AG09319 (cell line): Measurements from ENCODE around the gene S100PBP.

Experiments
- DNase-seq: peaks from one replicate; pipeline ENCODE4 v3.0.0-alpha.2; 2010; ENCODE audit warnings: low read depth; ENCODE audit errors: extremely low read depth
- CTCF ChIP-seq: IDR thresholded peaks from 2 replicates; pipeline ENCODE4 v1.5.1; 2011; ENCODE audit warnings: low read depth, mild to moderate bottlenecking, inconsistent platforms, low read length, moderate library complexity

Gene S100PBP

GRCh38 chr1:32861904-32862695 is 44.6 kb downstream of the S100PBP start:
- no peak for TF ChIP-seq CTCF

GRCh38 chr1:32863218-32863880 is 45.9 kb downstream of the S100PBP start:
- TF ChIP-seq CTCF: no peak
- DNase-seq: no peak

More at GRCh38 chr1:32861904-32862695, 44.6 kb downstream of the S100PBP start:
- no peak for DNase-seq

DNA sequence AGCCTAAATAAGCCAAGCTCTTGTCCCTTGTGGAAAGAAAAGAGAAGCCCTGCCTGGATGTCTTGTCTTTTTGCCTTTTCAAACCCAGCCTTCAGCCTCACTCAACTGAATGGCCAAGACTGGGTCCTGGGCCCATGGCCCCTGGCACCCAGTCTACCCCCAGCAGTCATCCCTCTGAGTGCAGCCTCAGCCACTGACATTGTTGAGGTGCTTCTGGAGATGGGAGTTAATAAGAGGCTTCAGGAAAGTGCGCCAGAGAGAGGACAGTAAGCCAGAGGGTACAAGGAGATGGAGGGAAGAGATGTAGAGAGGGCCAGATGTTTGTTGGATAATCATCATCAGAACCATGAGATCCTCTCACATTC is 46.4 kb downstream of the S100PBP start:
- TF ChIP-seq CTCF: no peak
- no peak for DNase-seq

DNA sequence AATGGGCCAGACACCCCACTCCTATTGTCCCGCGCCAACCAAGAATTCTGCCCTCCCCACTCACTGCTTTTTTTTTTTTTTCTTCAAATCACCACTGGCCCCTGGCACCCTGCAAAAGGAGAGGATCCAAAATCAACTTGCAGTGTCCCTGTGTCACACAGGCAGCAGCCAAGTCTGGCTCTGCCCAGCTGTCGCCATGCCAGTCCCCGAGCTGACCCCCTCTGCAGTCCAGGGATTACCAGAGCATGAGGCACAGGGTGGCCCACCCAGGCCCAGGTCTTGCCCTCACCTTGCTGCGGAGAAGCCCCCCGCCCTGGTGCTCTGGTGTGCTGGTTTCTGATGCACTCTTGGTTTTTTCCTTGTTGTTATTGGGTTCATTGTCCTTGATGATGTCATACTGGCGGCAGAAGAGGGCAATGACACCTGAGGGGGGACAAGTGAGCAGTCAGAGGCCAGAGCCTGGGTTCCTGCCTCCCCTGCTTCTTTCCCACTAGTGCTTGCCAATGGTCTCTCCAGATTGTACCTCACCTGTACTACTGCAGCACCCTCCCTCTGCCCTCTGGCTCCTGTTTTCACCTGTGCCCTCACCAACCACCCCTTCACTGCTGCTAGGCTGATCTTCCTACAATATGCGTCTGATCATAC is 47.0 kb downstream of the S100PBP start:
- DNase-seq: no peak
- TF ChIP-seq CTCF: no peak

DNA sequence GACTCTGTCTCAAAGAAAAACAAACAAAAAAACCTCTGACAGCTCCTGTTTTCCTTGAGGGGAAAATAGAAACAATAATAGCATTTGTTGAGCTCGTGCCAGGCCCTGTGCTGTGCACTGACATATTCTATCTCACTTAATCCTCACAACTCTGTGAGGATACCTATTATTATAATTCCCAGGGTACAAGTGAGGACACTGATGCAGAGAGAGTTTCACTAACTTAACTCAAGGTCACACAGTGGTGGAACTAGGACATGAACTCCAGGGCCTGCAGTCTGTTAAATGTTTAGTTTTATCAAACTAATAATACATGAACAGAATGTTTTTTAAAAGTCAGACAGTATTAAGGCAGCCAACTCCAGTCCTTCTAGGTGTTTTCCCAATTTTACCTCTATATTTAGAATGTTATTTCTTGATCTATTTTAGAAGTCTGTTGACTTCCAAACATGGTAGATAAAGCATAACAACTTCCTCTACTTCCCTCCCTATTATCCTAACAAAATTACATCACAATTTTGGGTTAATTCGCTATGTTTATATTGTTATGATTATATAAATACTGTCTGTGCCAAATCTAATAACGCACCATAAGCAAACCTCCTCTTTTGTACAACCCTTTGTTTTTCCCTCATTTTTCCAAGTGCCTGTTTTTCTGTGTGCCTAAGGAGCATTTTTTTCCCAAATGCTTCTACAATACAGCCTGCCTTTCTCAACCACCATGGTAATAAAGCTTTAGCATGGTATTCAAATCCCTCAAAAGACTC is 48.4 kb downstream of the S100PBP start:
- no peak for DNase-seq
- TF ChIP-seq CTCF: no peak

DNA sequence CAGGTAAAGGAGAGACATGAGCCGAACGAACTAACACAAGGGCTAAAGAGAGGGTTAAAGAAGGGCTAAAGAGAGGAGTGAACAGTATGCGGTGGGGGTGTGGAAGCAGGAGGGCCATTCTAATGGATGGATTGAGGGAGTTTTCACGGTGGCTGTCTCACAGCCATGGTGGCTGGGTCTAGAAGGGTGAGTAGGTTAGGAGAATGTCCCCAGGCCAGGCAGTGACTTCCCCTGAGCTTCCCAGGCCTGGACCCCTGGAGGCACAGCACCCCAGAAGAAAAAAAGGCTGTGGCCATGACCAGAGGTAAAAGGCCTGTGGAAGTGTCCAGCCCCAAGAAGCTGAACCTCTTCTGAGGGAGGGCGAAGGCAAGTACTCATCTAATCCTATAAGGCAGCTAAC is 49.7 kb downstream of the S100PBP start:
- TF ChIP-seq CTCF: no peak
- DNase-seq: no peak
